ENCODE measurements around the gene BCLAF3. TPM values are rescaled to one million over a fixed set of nuclear protein-coding genes. Genes with fewer than 3 reads are reported as not detected.

The BCLAF3 gene
- total and polyA plus RNA-seq, 2 donors (not counting 3 experiments of a cell fraction or from before 2014, with no cell fraction given) = 5.0 to 5.1 TPM

DNA sequence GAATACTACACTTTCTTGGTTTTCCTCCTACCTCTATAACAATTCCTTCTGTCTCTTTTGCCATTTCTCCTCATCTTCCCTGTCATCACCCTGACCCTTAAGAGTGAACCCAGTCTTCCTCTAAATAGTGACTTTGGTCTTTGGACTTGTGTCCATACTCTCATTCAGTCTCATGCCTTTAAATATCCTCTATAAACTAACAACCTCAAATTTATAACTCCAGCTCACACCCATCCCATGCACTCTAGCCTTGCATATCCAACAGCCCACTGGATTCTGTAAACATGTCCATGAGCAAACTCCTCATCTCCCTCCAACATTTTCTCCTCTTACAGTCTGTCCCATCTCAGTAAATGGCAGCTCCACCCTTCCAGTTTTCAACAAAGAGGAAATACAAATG lies 15.0 kb downstream of the BCLAF3 start:
- Histone ChIP-seq H3K9ac (replicated peaks; ENCODE audit: extremely low read depth, insufficient read depth, low read length) (no peak overlapping the region), H2AFZ (ENCODE audit: low read depth, low read length) (no peak overlapping the region), H3K27me3 (ENCODE audit: control insufficient read depth in 2 of 2, insufficient read depth in 2 of 2, low read length in 2 of 2) (no peaks in the 10 kb centered on the region), H3K9me1 (replicated peaks; ENCODE audit: control insufficient read depth, extremely low read depth, insufficient read depth, low read length) (no peaks in the 10 kb centered on the region), H3K79me2 (ENCODE audit: control insufficient read depth, insufficient read depth, low read length) (no peaks in the 10 kb centered on the region), H3K9me3 (replicated peaks; ENCODE audit: control insufficient read depth, insufficient read depth, low read length) (no peaks in the 10 kb centered on the region), H3K4me2 (ENCODE audit: insufficient read depth, low read length) (no peak overlapping the region), H3K4me3 (replicated peaks in 1 of 3; ENCODE audit: insufficient read depth in 1 of 3, low read depth in 1 of 3, low read length in 3 of 3) (no peak overlapping the region), H3K27ac (ENCODE audit: insufficient read depth, low read depth, low read length) (no peak overlapping the region), H3K4me1 (ENCODE audit: control insufficient read depth, extremely low read depth, insufficient read depth, low read length) (no peaks in the 10 kb centered on the region), H4K20me1 (replicated peaks; ENCODE audit: control insufficient read depth, extremely low read depth, insufficient read depth, low read length) (no peaks in the 10 kb centered on the region), H3K36me3 (ENCODE audit: control insufficient read depth in 2 of 2, extremely low read depth in 1 of 2, insufficient read depth in 2 of 2, low read length in 2 of 2) (no peaks in the 10 kb centered on the region)
- dilution Hi-C loops (cut with MboI; ENCODE audit: extremely low pct_ligation_motif_present, low sequenced_read_pairs) = no loop called here
- FAIRE-seq (no peak), DNase-seq (ENCODE audit: low read depth, low spot score) (no peak)
- TF ChIP-seq EZH2 (IDR thresholded peaks at IDR 0.05; ENCODE audit: borderline replicate concordance, low read depth, low read length, severe bottlenecking) = no peak
- TF ChIP-seq JUN (IDR thresholded peaks at IDR 0.05; ENCODE audit: borderline replicate concordance, insufficient read depth, insufficient read length, low read depth) = no peak
- no peak for TF ChIP-seq POLR2AphosphoS5 (IDR thresholded peaks at IDR 0.05; ENCODE audit: insufficient read depth, low read depth, low read length)
- TF ChIP-seq POLR2A (IDR thresholded peaks at IDR 0.05; ENCODE audit: low read depth, low read length) = no peak
- TF ChIP-seq, protein P1, sequence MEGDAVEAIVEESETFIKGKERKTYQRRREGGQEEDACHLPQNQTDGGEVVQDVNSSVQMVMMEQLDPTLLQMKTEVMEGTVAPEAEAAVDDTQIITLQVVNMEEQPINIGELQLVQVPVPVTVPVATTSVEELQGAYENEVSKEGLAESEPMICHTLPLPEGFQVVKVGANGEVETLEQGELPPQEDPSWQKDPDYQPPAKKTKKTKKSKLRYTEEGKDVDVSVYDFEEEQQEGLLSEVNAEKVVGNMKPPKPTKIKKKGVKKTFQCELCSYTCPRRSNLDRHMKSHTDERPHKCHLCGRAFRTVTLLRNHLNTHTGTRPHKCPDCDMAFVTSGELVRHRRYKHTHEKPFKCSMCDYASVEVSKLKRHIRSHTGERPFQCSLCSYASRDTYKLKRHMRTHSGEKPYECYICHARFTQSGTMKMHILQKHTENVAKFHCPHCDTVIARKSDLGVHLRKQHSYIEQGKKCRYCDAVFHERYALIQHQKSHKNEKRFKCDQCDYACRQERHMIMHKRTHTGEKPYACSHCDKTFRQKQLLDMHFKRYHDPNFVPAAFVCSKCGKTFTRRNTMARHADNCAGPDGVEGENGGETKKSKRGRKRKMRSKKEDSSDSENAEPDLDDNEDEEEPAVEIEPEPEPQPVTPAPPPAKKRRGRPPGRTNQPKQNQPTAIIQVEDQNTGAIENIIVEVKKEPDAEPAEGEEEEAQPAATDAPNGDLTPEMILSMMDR (IDR thresholded peaks at IDR 0.05; ENCODE audit: extremely low read depth in 1 of 2, insufficient read depth in 1 of 2, low read depth in 1 of 2, low read length in 2 of 2) = no peak
- TF ChIP-seq FOS (IDR thresholded peaks at IDR 0.05; ENCODE audit: borderline replicate concordance, insufficient read depth, low read length) = no peak
- TF ChIP-seq MYC (IDR thresholded peaks at IDR 0.05; ENCODE audit: low read depth, low read length) = no peak
- no peak for TF ChIP-seq GATA2 (IDR thresholded peaks at IDR 0.05; ENCODE audit: insufficient read depth, insufficient read length, low read depth, low read length)
- TF ChIP-seq, protein P2, sequence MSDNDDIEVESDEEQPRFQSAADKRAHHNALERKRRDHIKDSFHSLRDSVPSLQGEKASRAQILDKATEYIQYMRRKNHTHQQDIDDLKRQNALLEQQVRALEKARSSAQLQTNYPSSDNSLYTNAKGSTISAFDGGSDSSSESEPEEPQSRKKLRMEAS (IDR thresholded peaks at IDR 0.05; ENCODE audit: insufficient read depth, insufficient read length) = no peak
- BruUV-seq (replicated peaks) = no TSS peak
- POLR2A ChIA-PET = no interaction called here
- CTCF ChIA-PET = interaction anchor here (1.7 kb wide), 1 partner anchor 44 kb away, joined by 3 read pairs; no protein-coding TSS in a partner anchor
- intact Hi-C loops (cut with micrococcal nuclease) = no loop called here
